GM18502 (cell line): ENCODE measurements around the gene DOCK4.

Source experiments
- ATAC-seq: cut with Tn5 transposase; IDR thresholded peaks from one replicate; pipeline ENCODE4 v1.9.1; 2021; ENCODE audit warnings: mild to moderate bottlenecking; ENCODE audit not compliant: unreplicated experiment, poor library complexity

DOCK4 gene

GRCh38 chr7:111730057-111730456 lies 476.1 kb downstream of the DOCK4 start:
- peak; percentile 6 for ATAC-seq

- no peak for ATAC-seq
These were observed 476.7 kb downstream of the DOCK4 start for GRCh38 chr7:111729483-111729882.

GRCh38 chr7:111728635-111728995 lies 477.6 kb downstream of the DOCK4 start:
- no peak for ATAC-seq

DNA sequence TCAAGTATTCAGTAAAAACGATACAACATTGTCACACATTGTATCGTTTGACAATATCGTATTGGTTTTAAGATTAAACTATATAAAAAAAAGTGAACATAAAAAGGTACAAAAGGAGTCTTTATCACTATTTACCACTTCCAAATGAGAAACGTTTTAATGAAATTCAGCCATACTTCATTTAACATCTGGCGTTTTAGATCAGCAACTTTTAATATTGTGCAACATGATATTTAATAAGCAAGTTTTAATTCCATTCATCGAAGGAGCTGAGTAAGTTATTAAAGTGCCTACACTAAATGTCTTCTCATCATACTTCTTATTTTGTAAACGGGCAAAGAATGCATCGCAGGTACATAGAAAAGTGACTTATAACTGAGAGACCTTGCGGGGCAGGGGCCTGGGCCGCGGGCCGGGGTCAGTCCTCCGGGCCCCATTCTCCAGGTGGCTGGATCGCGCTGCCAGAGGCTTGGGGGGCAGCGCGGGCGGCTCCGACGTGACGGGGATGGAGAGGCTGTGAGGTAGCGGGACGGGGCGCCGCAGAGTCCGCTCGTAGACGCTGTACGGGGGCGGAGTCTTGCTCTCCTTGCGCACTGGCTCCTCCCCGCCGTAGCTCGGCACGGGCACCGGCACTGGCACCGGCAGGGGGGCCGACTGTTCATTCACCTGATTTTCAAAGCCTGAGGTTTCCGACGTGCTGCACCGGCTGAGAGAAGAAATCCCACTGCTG lies 478.1 kb downstream of the DOCK4 start:
- ATAC-seq: no peak

- ATAC-seq: no peak
These were observed 487.3 kb downstream of the DOCK4 start for GRCh38 chr7:111718886-111719285.

- ATAC-seq: no peak
These were observed 494.7 kb downstream of the DOCK4 start for GRCh38 chr7:111711426-111712065.

- ATAC-seq: no peak
These were observed 495.3 kb downstream of the DOCK4 start for GRCh38 chr7:111710839-111711380.

GRCh38 chr7:111708072-111708471 lies 498.1 kb downstream of the DOCK4 start:
- no peak for ATAC-seq

- no peak for ATAC-seq
These were observed 500.4 kb downstream of the DOCK4 start for GRCh38 chr7:111705807-111706206.

GRCh38 chr7:111697771-111698170 lies 508.4 kb downstream of the DOCK4 start:
- no peak for ATAC-seq

DNA sequence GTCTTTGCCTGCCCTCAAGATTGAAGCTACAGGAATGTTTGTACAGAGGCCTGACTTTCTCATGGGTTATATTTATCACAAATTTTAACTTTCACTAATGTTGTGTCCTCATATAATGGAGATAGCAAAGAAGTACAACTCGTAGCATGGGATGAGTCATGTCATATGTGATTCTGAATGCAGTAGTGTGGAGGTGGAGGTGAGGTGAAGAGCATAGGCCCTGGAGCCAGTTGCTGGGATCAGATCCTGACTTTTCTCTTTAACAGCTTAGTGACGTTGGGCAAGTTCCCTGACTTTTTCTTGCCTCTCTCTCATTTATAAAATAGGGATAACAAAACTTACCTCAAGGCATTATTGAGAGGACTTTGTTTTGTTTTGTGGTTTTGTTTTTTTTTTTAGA lies 511.8 kb downstream of the DOCK4 start:
- ATAC-seq: no peak

- ATAC-seq: no peak
These were observed 515.7 kb downstream of the DOCK4 start for GRCh38 chr7:111690364-111691111.

- no peak for ATAC-seq
These were observed 520.9 kb downstream of the DOCK4 start for GRCh38 chr7:111685349-111685748.

GRCh38 chr7:111682588-111683340 lies 523.4 kb downstream of the DOCK4 start:
- ATAC-seq: no peak

- no peak for ATAC-seq
These were observed 525.0 kb downstream of the DOCK4 start for GRCh38 chr7:111681242-111681641.

GRCh38 chr7:111678986-111679385 lies 527.2 kb downstream of the DOCK4 start:
- no peak for ATAC-seq

GRCh38 chr7:111678281-111678680 lies 527.9 kb downstream of the DOCK4 start:
- no peak for ATAC-seq

- ATAC-seq: no peak
These were observed 528.4 kb downstream of the DOCK4 start for GRCh38 chr7:111677848-111678247.

- ATAC-seq: no peak
These were observed 529.4 kb downstream of the DOCK4 start for GRCh38 chr7:111676811-111677210.
